Stimulated activated CD4-positive, alpha-beta T cell treated with anti-CD3 and anti-CD28 coated beads, Interleukin-1b, Interleukin-23, amount 100 ng/mL, for 4 hours (primary cell): ENCODE data around the gene GTSF1L.
"Not testable (repeated sequence)": the region's sequence is repeated elsewhere in the genome, so short reads cannot be mapped to it uniquely, and the experiment has no call there.

Experiments used
- DNase-seq, 2 donors: peaks; one replicate each; pipeline ENCODE4 v3.0.0-alpha.2; 2020; ENCODE audit warnings: low read depth in 2 of 2

Gene GTSF1L

DNA sequence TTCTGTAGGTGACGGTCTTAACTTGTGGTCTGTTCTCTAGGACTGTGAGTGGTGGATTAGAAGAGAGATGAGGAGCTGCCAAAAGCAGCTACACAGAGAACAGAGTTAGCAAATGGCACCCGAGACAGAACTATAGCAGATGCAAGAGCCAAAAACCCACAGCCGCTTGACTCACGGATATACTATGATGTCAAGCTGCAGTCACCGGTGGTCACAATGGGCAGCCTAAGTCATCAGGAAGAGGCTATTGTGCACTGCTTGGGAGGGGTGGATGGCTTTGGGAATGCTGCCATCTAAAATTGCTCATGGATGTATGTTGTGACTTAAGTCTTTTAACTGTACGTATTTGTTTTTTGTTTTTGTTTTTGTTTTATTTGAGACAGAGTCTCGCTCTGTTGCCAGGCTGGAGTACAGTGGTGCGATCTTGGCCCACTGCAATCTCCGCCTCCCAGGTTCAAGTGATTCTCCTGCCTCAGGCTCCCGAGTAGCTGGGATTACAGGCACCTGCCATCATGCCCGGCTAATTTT, at the start of gene GTSF1L:
TSS of gene GTSF1L (minus strand) at position 192 of the 528 bp plus-strand sequence. CDS start 308 bp downstream, outside the sequence.
- DNase-seq: no peak

DNA sequence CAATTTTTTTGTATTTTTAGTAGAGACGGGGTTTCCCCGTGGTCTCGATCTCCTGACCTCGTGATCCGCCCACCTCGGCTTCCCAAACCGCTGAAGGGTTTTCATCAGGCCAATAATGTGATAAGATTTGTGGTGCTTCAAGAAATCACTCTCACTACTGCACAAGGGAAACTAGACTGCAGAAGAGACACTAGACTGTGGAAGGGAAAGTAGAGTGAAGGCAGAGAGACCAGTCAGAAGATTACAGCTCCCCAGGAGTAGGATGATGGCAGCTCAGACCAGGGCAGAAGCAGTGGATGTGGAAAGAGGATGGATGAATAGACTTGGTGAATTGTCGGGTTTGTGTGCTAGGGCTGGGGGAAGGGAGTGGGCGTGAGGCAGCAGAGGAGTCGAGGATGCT, 48.0 kb upstream of the GTSF1L start:
- DNase-seq: no peak

DNA sequence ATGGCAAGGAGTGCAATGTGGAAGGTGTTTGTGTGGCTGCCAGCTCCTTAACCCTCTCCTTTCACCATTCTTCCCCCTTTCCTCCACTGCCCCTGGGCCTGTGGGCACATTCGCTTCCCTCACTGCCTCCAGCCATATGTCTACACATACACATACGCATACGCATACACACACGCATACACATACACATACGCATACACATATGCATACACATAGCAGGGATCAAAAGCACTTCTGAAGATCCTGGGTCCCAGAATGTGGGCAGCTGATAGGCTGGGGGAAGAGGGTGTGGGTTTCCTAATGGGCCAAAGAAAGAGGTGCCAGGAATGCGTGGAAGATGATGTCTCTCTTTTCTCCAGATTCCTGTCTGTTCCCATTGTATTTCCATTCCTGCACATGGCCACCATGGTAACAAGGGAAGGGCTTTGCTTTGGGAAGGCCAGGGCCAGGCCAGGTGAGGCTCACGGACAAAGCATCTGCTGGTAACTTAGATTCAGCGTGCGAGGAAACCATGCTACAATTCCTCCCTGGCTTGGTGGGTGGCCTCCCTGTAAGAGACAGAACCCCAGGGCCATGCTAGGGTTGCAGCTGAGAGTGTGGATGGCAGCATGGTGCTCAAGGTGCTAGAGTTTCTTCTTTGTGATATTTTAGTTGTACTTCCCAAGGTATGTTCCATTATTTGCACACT, 44.8 kb upstream of the GTSF1L start:
- no peak for DNase-seq

DNA sequence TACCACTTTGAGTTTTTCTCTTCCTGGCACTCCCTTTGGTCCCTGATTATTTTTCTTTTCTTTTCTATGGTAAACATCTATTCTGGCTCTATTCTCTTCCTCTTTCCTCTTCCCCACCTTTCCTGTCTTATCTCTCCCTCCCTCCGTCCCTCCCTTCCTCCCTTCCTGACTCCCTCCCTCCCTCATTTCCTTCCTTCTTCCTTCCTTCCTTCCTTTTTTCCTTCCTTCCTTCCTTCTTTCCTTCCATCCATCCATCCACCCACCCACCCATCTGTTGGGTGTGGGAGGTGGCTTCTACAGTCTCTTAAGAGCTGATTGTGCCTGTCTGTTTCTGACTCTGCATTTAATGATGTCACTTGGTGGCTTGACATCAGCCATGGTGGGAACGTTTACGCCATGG, 43.5 kb upstream of the GTSF1L start:
- no peak for DNase-seq

DNA sequence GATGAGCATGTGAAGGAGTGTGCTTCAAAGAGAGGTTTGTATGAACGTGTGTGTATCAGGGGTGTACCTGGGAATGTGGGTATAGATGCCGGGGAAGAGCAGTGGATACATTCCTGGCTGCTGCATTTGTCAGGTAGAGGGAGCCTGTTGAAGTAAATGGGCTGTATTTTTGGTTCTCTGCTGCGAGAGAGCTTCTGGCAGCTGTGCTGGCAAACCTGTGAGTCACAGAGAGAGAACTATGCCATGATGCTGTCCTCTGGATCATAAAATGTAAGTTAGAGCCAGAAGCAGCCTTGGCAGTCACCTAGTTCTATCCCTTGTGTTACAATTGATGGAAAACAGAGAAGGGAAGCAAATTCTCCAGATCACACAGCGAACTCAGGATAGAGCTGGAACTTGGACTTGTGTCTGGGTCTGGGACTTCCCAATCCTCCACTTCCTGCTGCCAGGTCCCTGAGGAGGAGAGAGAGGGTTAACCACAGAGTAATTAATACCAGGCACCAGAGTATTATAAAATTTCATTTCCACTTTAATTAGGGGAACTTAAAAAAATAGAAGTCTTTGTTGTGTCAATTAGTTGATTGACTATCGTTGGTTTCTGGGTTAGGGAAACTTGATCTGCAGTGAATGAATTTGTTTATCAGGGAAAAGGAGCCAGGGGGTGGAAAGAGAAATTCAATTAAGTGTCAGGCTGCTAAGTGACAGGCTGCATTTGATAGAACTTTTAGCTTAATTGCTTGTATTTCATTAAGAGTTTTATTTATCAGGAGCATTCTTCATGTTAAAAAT, 41.1 kb upstream of the GTSF1L start:
- DNase-seq: no peak

DNA sequence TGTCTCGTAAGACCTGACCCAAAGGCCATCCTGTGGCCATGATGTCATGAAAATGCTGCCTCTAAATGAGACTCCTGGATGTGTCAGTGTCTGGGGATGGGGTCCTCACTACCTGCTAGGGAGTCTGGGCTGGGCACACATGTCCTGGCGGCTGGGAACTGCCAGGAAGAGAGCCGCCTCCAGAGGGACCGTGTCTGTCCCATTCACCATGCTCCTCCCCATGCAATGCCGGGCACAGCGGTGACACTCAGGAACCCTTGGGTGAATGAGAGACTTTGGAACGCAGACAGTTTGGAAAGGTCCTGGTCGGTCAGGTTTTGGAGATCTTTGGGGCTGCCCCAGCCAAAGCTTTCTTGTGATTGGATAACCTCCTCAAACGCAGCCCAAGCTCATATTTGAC, 40.1 kb upstream of the GTSF1L start:
- DNase-seq: no peak

DNA sequence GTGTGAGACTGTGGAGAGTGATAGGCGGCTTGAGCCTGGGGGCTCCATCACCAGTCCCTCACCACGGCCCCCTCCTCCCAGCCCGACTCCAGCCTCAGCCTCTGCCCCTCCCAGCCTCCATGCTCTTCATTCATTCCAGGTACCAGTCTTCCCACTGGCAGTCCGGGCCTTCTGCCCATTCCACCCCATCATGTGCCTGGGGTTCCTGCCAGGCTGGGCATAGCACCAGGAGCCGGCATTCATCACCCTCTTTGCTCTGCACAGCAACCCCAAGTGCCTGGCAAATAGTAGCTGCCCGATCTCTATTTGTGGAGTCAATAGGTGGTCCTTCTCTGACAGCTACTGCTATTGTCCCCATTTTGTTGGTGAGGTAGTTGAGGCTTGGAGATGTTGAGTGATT, 39.6 kb upstream of the GTSF1L start:
- no peak for DNase-seq

DNA sequence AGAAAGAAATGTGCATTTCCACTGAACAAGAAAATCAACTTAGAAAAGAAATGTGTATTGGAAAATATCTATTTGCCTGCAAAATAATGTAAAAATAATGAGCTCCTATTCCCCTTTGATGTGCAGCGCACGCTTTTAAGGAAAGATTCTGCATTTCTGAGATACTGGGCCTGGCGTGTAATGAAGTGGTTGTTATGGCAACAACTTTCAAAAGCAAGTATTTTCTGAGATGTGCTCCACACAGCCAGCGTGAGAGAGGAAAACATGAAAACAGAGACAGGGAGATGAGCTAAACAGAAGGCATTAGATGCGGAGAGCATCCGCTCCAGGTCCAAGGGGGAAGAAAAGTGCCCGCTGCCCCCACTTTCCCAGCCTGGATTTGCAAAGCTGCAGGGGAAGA, 39.1 kb upstream of the GTSF1L start:
- DNase-seq: no peak

DNA sequence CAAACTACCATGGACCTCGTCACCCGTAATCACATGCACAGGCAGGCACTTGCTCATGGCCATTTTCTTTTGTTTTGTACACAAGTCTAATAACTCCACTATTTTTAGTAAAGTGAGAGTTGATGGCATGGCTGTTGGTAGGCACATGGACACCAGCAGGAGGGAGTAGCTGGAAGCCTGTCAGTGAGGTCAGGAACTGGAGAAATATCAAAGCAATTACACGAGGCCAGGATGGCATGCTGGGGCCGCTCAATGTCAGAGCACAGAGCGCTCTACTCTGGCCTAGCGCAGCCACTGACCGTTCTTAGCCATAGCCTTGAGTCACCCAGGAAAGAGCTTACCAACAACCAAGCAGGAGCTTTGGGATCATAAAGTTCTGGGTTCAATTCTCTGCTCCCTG, 36.1 kb upstream of the GTSF1L start:
- no peak for DNase-seq

DNA sequence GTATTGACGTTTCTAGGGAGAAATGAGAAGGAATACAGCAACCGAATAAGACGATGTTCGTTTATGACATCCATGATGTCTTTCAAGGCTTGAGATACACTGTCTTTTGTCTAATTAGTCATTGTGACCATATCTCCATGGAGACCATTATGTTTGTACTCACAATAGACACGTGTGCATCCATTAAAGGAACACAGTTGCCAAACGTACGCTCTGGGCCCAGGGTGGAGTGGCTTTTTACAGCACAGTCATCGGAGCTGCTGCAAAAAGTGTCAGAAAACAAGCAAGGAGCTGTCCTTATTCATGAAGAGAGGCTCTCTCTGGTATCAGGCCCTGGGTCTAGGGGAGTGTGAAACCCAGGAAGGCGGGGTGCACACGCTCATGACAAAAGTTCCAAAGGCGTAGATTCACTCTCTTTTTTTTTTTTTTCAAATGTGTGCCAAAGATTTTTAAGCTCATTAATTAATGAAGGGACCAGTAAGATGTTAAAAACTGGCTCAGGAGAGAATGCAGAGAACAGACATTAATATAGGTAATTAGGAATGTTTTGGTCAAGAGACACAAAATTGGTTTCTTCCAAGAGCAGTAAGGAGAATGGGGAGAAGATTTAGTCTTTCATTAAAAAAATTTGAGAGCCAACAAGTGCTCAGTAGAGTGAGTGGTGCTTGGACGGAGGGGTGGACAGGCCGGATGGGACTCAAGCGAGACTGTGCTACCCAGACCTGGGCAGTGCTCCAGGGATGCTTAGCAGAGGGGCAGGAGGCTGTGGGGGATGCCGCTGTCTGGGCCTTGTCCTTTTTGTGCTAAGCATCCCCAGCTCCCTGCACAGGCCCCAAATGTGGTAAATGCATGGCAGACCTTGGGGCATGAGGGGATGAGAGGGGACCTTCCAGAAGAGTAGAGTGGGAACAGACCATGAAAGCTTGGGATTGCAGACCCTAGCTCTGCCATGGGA, 34.9 kb upstream of the GTSF1L start:
- DNase-seq: no peak

DNA sequence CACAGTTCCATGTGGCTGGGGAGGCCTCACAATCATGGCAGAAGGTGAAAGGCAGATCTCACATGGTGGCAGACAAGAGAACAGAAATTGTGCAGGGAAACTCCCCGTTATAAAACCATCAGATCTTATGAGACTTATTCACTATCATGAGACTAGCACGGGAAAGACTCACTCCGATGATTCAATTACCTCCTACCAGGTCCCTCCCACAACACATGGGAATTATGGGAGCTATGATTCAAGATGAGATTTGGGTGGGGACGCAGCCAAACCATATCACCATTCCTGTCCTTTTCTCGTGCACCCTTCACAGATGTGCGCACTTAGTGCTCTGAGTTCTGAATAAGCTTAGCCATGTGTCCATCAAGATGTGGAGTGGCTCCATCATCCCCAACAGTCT, 31.1 kb upstream of the GTSF1L start:
- DNase-seq: not testable (repeated sequence)

DNA sequence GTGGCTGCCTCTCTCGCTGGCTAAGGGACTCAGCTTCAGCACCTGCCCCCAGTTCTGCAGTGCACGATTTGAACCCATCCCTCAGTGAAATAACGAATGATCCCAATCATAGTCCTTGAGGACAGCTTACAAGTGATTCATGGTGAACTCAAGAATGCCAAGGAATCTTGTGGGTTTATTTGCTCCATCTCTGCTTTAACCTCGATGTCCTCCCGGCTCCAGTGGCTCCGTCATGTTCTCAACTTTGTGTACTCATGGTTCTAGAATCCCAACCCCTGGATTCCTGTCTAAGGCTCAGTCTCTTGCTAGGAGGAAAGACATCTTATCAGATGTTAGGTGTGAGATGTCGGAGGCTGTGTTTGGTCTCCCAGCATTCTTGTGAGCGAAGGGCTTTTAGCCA, 29.0 kb upstream of the GTSF1L start:
- DNase-seq: no peak

DNA sequence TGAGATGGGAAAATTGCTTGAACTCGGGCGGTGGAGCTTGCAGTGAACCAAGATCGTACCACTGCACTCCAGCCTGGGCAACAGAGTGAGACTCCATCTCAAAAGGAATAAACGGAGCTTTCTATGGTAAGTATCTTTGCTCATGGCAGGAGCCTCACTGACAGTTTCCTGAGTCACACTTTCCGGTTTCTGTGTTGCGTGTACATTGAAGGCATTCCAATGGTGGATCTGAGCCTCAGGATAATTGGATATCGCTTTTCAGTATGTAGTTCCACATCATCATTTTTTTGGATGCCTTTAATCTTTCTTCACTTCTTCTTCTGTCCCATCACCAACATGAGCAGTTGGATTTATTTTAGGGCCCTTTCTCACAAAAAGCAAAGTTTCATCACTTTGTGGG, 28.6 kb upstream of the GTSF1L start:
- no peak for DNase-seq

DNA sequence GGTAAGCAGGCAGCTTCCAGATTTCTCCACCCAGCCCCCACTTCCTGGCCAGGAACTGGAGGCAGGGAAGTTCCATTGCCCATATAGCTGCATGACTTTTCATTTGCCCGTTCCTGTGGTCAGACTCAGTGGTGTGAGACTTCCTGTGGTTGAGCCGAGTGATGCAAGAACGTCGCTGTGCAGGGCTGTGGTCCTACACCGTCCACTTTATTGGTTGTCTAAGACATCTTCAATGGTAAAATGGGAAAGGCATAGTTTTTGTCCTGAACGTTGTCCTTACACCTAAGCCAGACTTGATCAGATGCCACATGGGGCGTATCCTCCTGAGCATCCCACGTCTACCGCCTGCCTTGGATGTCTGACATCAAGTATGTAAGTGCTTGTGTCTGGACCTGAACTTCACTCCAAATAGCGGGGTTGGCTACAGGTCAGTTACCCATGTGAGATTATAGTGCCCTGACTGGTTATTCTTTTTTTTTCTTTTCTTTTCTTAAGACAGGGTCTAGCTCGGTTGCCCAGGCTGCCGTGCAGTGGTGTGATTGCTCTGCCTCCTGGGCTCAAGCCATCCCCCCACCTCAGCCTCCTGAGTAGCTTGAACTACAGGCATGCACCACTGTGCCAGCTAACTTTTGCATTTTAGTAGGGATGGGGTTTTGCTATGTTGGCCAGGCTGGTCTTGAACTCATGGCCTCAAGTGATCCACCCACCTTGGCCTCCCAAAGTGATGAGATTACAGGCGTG, 25.9 kb upstream of the GTSF1L start:
- DNase-seq: no peak

DNA sequence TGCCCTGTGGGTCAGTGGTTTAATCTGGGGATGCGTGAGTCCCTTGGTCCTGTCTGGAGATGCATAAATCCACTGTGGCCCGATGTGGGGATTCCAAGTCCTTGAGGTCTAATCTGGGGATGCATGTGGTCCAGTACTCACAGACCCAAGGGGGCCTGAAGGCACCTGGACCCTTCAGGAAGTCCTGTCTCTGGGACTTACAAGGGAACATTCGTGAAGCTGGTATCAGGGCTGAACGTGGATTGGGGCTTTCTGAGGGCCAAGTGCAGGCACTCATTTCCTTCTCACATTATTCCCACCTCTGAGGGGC, 25.2 kb upstream of the GTSF1L start:
- no peak for DNase-seq

DNA sequence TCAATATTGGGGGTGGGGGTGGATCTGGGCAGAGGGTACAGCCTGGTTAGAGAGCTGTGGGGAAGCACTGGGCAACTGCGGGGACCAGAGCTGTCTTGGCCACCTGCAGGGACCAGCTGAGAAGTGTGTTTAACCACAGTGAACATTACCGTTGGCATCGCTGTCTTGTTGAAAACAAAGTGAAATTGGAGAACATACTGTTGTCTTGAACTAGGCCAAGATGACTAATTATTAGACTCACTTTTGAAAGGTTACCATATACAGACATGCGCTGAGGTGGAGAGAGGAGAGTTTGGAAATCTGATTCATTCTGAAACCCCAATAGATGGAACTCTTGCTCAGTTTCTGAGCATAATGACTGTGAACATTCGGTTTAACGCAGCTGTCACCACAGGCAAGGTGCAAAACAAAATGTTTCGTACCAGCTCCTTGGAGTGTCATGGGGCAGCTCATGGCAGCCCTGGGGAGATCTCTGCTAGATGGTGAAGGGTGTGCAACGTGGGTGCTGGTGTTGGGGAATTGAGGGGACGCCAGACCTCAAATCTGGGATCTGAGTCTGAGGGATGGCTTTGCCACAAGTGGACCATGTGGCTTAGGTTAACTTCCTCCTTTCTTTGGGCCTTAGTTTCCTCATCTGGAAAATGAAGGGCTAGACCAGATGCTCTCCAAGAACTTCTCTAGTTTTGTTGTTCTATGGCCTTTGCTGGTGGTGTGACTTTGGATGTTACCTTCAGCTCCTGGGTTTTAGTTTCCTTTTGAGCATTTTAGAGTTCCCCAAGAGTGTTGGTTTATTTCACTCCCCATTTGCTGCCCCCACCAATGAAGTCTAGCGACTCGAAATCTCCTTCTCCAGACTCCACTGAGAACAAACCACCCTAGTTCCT, 24.6 kb upstream of the GTSF1L start:
- peak in 1 of 2 donors; percentile 26 for DNase-seq

DNA sequence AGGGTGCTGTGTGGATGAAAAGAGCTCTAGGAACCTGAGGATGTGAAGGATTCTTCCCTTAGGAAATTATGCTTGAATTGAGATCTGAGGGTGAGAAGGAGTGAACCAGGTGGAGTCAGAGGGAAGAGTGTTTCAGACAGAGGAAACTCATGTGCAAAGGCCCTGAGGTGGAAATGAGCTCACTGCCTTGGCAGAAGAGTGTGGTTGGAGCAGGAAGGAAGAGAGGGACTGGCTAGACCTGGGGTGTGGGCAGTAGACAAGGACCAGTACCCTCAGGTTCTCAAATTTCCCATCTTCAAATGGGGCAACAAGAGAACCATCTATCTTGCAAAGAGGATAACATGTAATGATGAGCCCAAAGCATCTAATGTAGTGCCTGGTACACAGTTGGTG, 24.0 kb upstream of the GTSF1L start:
- no peak for DNase-seq

DNA sequence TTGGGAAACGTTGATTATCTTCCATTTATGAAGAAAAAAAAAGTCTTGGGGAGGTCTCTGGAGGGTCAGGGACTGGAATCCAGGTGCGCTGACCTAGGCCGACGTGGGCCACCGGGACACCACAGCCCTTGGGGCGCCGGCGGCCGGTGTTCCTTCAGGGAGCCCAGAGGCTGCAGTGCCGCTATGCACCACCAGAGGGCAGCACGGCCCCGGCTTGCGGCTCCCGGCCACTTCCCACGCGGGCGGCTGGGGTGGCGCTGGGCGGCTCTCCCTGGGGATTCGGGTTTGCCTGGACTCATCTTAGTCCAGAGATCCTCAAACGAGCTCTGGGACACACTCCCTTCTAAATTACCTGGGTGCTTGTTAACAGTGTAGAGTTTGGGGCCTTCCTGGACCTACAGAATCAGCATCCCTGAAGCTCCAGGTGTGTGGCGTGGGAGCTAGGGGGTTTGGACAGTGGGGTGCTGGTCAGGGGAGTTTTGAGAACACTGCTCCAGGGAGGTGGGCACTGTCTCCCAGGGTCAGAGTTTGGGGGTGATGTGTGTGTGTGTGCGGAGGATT, 23.0 kb upstream of the GTSF1L start:
- peak; percentile 82 to 89 for DNase-seq

DNA sequence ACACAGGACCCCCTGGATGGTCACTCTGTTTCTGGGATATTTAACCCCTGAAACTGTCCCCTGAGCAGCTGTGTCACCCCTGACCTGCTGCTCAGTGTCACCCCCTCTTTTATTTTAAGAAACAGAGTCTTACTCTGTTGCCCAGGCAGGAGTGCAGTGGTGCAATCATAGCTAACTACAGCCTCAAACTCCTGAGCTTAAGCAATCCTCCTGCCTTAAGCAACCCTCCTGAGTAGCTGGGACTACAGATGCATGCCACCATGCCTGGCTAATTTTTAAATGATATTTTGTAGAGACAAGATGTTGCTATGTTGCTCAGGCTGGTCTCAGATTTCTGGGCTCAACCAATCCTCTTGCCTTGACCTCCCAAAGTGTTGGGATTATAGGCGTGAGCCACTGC, 21.5 kb upstream of the GTSF1L start:
- DNase-seq: no peak
